Measurements from ENCODE around the gene CRTAP.
"Not testable (repeated sequence)": the region's sequence is repeated elsewhere in the genome, so short reads cannot be mapped to it uniquely, and the experiment has no call there.

Gene CRTAP

GRCh38 chr3:33179132-33179531 is 65.3 kb downstream of the CRTAP start:
- no peak for DNase-seq (ENCODE audit: low read depth)

- no peak for DNase-seq (ENCODE audit: low read depth)
Observed at GRCh38 chr3:33181229-33181628, 67.4 kb downstream of the CRTAP start.

DNA sequence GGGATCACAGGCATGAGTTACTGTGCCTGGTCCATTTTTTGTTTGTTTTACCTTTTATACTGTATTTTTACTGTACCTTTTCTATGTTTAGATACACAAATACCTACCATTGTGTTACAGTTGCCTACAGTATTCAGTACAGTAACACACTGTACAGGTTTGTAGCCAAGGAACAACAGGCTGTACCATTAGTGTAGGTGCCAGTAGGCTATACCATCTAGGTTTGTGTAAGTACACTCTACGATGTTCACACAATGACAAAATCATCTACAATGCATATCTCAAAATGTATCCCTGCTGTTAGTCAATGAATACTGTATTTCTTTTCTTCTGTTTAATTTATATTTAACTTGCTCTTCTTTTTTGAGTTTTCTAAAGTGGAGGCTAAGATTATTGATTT is 67.8 kb downstream of the CRTAP start:
- not testable (repeated sequence) for DNase-seq (ENCODE audit: low read depth)

DNA sequence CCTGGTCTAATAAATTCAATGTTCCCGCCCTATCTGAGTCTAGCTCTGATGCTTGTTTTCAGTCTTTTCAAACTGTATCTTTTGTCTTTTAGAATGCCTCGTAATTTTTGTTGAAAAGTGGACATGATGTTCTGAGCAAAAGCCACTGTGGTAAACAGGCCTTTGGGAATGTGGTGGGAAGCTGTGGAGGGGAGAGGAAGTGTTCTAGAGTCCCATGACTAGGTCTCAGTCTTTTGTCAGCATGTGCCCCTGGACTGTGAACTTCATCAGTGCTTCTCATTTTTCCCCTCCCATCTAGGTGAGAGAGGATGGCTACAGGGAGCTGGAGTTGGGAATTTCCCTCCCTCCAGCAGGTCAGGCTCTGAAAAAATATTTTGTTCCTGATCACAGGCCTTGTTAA is 71.0 kb downstream of the CRTAP start:
- no peak for DNase-seq (ENCODE audit: low read depth)

DNA sequence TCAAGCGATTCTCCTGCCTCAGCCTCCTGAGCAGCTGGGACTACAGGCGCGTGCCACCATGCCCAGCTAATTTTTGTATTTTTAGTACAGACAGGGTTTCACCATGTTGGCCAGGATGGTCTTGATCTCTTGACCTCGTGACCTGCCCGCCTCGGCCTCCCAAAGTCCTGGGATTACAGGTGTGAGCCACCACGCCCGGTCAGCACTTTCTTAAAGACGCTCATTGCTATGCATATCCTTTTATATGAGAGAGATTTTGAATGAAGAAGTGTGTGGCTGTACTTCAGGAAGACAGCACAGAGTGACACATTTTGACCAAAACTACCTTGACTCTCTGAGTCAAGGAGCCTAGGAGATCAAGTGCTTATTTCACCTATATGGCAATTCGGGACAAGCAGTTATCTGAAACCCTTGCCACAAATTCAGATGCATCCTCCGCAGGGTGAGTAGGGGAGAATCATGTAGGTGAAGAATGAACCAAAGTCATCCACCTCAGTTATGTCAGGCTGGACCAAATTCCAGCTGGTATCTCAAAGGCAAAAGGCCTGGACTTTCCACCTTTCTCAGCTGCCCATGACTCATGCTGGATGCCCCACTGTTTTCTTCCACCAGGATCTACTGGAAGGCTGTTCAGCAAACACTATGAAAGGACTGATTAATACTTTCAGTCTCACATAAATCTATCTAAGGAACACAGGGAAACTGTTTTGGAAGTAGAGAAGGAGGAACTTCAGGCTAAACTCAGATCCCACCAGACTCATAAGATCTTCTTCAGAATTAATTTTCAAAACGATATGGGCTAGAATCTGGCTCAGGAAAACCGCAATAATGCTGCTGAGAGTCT is 72.9 kb downstream of the CRTAP start:
- DNase-seq (ENCODE audit: low read depth) = no peak

- DNase-seq (ENCODE audit: low read depth) = no peak
Observed at GRCh38 chr3:33187368-33187634, 73.5 kb downstream of the CRTAP start.

DNA sequence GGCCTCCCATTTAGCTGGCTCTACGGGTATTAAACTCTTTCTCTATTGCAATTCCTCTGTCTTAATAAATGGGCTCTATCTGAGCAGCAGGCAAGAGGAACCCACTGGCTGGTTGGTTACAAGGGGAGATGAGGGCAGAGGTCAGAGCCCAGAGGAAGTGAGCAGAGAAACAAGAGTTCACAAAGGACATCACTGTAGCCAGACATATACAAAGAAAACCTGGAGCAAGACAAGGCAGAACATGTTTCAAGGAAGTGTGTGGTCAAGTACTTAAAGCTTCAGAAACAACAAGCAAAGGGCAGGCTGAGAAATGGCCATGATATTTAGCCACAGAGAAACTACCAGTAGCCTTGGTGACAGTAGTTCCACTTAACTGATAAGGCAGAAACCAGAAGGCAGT is 80.5 kb downstream of the CRTAP start:
- no peak for DNase-seq (ENCODE audit: low read depth)

DNA sequence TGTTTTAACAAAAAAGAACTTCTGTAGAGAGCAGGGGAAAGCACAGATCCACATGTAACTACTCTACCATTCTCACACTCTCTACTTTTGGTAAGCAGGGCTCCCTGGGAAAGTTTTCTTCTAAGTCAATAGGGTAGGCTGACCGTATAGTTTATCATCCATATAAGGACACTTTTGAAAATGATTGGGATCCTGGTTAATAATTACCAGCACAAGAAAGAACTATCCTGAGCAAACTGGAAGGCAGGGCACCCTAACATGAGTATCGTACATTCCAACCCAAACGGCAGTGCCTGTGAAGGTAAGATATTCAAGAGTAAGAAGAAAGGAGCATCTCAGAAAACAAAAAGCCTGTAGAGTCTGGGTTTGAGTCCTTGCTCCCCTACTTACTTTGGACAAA is 82.7 kb downstream of the CRTAP start:
- no peak for DNase-seq (ENCODE audit: low read depth)

Data from stimulated activated CD8-positive, alpha-beta memory T cell treated with anti-CD3 and anti-CD28 coated beads, Interleukin-12 subunit alpha, Interleukin-12 subunit beta, amount 100 ng/mL, for 4 hours (primary cell).